GM12891 (cell line): ENCODE measurements around the gene PHACTR3.

Experiments used
- DNase-seq: peaks from one replicate; pipeline ENCODE4 v3.0.0; 2011; ENCODE audit warnings: low spot score; ENCODE audit not compliant: insufficient read length
- FAIRE-seq: peaks from 2 replicates; lab custom pipeline; 2011; peaks lifted over from hg19 to GRCh38; lab: Jason Lieb, UNC
- PAX5 ChIP-seq: IDR thresholded peaks from 2 replicates; pipeline ENCODE4 v1.6.1; 2011; ENCODE audit warnings: low read length, moderate library complexity, mild to moderate bottlenecking; ENCODE audit not compliant: insufficient read depth, severe bottlenecking
- POLR2A ChIP-seq: IDR thresholded peaks from 2 replicates; pipeline ENCODE4 v1.6.1; 2011; ENCODE audit warnings: low read depth, low read length, control low read depth
- POLR2AphosphoS5 ChIP-seq: IDR thresholded peaks from 2 replicates; pipeline ENCODE4 v1.6.1; 2011; ENCODE audit warnings: low read depth, low read length, control low read depth
- POU2F2 ChIP-seq: IDR thresholded peaks from 2 replicates; pipeline ENCODE4 v1.6.1; 2011; ENCODE audit warnings: low read depth, mild to moderate bottlenecking, control low read depth, low read length, moderate library complexity
- SPI1 ChIP-seq: IDR thresholded peaks from 2 replicates; pipeline ENCODE4 v1.6.1; 2011; ENCODE audit warnings: low read depth, low read length, control low read depth
- TAF1 ChIP-seq: IDR thresholded peaks from 2 replicates; pipeline ENCODE4 v1.6.1; 2011; ENCODE audit warnings: low read depth, low read length, control low read depth

Gene PHACTR3

DNA sequence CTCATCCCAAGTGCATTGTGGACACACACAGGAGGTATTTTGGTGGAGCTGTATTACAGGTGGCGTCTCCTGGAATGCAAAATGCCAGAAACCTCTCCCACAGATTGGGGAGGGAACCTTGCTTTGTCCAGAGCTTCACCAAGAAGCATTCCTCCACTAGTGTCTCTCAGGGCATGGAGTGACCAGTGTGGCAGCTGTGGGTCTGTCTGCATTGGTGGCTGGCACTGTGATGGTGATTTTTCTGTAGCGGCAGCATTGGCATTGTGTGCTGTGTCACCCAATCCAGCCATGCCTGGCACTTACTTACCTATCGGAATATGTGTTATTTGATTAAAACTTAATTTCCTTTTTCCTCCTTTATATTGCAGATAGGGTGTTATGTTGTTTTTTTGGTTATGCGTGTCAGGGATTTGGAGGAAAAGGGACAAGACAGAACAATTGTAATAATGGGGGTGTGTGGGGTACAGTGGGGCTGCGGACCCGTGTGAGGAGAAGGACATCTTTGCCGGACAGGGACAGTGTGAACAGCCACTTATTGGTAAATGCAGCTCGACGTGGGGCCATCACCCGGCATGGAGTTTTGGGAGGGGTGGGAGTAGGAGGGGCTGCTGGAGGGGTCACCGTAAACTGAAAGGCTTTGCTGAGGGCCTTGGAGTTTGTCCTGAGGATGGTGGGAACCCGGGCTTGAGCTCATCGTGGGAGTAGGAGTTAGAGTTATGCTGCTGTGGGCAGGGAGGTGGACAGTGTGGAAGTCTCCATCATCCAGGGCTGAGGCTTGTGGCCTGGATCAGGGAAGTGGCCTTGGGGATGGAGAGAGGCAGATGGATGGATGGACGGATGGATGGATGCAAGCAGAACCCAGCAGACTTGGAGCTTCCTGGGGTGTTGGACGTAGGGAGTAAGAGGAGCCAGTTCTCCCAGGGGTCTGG is 224.0 kb downstream of the PHACTR3 start:
- FAIRE-seq (no peak), DNase-seq (no peak)
- TF ChIP-seq TAF1 (no peak), PAX5 (no peak), SPI1 (no peak), POLR2A (no peak), POU2F2 (no peak), POLR2AphosphoS5 (no peak)

DNA sequence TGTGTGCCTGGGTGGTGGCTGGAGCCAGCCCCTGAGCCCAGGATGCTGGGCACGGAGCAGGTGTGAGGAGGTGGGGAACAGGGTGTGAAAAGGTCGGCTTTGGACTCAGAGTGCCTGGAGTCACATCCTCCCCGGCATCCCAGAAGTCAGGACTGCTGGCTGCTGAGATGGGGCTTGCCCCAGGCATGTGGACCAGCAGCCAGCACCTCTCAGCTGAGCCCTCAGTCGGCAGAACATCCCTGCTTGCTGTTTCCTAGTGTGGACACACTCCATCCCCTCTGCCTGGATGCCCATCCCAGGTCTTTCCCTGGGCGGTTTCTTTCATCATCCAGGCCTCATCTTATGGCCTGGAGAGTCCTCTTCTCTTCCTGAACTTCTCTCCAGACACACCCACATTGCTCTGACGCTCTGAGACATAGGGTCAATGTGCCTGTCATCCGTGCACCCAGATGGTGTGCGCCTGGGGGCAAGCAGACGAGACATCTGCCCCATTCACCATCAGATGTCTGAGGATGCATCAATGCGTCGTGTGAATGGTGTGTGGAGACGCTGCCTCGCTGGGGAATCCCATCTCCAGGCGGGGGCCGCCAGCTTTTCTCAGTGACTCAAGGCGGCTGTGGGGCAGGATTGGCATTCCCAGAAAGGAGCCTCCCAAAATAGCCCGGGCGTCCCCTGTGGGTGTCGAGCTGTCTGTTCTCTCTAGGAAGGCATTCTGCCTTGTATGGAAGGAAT is 224.9 kb downstream of the PHACTR3 start:
- no peak for TF ChIP-seq POU2F2
- no peak for TF ChIP-seq POLR2A
- TF ChIP-seq TAF1 = no peak
- TF ChIP-seq SPI1 = no peak
- DNase-seq (no peak), FAIRE-seq (no peak)

DNA sequence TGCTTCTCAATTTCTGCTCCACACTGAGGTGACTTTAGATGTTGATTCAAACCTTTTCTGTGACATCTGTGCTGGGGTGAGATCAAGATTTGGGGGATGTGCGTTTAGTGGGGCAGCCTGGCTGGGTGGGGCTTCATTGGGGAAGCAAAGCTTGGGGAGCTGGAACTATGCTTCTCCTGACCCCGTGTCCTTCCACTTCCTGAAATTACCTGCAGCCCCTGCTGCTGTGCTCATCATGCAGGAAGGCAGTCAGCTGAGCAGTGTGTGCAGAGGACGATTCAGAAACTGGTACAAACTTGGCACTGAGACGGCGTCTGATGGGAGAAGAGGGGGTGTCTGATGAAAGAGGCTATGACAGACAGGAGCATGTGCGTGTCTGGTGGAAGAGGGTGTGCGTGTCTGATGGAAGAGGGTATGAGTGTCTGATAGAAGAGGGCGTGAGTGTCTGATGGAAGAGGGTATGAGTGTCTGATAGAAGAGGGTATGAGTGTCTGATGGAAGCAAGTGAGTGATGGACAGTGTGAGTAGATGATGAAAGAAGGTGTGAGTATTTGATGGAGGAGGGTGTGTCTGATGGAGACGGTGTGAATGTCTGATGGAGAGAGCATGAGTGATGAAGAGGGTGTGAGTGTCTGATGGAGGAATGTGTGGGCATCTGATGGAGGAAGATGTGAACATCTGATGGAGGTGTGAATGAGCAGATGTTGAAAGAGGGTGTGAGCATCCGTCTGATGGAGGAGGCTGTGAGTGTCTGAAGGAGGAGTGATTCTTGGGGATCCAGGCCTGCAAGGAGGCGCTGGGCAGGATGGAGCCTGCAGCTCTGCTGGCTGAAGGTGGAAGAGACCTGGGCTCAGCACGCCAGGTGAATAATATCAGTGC is 225.7 kb downstream of the PHACTR3 start:
- FAIRE-seq = no peak
- no peak for TF ChIP-seq POLR2AphosphoS5
- TF ChIP-seq SPI1 = 0 out of 2 replicates have a peak, but pooled peaks have one; percentile 15
- no peak for TF ChIP-seq POU2F2
- no peak for TF ChIP-seq PAX5
- TF ChIP-seq TAF1 = no peak
- DNase-seq = no peak

DNA sequence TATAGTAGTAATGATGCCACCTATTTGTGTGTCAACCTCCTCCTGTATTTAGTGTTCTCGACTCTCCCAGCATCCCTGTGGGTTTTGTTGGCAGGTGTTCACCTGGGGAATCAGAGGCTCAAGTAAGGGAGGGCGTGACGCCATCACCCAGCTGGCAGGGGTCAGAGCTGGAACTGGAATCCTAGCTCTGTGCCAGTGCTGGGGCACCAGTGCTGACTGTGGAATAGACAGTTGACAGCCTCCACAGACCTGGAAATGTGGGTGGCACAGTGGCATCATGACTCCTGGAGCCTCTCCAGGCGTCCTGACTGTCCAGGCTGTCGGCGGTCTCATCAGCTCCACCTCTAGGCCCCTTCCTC is 226.3 kb downstream of the PHACTR3 start:
- no peak for DNase-seq
- TF ChIP-seq POLR2A = no peak
- no peak for TF ChIP-seq SPI1
- TF ChIP-seq PAX5 = no peak
- TF ChIP-seq TAF1 = no peak
- TF ChIP-seq POLR2AphosphoS5 = no peak
- no peak for TF ChIP-seq POU2F2
- no peak for FAIRE-seq

DNA sequence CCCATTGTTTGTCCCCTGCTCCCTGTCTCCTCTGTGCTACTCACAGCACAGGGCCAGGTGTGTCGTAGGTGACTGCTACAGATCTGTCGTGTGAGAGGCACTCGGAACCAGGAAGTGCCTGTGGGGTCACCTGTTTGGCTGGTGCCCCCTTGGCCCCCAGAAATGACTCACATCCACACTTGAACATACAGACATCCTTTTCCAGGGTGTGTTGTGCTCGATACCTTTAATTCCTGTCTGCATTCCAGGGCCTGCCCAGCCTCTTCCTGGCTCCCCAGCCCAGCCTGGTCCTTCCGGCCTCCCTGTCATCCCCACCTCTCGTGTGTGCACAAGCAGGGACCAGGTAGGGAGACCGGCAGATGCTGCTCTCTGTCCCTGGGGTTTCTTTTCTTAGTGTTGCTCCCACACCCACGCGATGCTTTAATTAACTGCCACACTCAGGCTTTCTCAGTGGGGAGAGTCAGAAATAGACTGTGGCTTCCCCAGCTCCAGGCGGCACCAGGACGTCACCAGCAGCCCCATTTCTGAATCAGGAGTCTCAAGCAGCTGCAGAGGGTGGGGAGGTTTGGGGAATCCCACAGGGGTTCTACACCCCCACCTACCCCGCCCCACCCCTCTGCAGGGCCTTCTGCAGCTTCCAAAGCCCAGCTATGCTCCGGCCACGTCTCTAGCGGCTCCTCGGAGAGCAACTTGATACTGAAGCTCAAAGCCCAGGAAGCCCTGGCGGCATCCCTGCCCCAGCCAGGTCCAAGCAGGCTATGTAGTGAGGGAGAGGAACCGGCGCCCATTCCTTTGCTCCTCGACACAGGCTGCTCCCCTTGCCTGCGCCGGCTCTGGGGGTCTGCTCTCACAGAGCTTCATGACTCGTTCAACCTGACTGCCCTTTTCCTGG is 226.9 kb downstream of the PHACTR3 start:
- FAIRE-seq (no peak), DNase-seq (no peak)
- TF ChIP-seq SPI1 (0 out of 2 replicates have a peak, but pooled peaks have one; percentile 1), PAX5 (no peak)

DNA sequence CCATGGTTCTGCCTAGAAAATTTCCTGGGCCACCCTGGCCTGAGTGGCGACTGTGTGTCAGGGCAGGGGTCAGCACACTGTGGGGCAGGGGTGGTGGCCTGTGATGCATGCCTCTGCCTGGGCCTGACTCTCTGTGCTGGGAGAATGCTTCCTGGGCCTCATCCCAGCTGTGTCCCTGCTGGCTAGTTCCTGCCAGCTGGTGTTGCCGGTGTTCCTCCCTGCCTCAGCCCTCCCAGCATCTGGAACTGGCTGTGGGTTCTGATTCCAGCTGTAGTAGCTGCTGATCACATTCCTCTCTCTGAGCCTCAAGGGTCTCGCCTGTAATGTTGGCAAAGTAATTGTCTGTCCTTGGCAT is 227.6 kb downstream of the PHACTR3 start:
- FAIRE-seq (no peak), DNase-seq (no peak)
- TF ChIP-seq PAX5 = no peak
- TF ChIP-seq POLR2A = no peak
- TF ChIP-seq TAF1 = no peak
- TF ChIP-seq POLR2AphosphoS5 = no peak
- TF ChIP-seq SPI1 = no peak
- TF ChIP-seq POU2F2 = no peak

DNA sequence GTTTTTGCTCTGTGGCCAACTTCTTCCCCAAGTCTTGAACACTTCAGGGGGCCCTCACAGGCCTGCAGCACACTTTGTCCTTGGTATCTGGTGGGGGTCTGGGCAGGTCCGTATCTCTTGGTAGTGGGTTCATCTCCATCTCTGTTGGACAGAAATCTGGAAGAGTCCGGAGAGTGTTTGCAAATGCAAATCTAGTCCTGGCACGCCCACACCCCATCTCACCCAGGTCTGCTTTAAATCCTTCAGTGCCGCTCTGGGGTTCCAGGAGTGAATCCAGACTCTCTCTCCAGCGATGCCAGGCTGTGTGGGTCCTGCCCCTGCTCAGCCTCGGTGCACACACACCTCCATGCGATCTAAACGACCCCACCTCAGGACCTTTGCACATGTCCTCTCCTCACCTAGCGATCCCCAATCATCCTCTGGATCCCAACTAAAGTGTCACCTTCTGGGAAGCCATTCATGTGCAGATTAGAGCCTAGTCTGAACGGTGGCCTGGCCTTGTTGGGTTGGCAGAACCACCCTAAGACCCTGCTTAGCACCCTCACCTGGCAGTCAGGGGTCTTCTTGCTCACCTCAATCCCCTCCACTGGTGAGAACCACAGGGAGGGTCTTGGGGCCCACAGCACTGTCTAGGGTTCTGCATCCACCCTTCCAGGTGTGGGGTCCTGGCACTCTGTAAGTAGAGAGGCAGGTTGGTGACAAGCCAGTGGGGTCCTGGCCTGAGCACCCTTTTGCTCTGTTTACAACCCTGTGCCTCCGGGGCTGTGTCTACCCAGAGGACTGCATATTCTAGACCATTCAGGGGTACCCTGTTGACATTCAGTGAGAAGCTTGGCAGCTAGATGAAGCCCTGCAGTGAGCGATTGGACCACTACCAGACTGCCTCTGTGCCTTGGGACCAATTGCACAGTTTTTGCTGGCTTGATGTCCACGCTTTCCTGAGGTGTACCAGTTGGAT is 228.3 kb downstream of the PHACTR3 start:
- TF ChIP-seq POLR2AphosphoS5 = no peak
- TF ChIP-seq TAF1 = no peak
- no peak for TF ChIP-seq POLR2A
- TF ChIP-seq PAX5 = no peak
- no peak for TF ChIP-seq POU2F2
- no peak for TF ChIP-seq SPI1
- FAIRE-seq (no peak), DNase-seq (no peak)

DNA sequence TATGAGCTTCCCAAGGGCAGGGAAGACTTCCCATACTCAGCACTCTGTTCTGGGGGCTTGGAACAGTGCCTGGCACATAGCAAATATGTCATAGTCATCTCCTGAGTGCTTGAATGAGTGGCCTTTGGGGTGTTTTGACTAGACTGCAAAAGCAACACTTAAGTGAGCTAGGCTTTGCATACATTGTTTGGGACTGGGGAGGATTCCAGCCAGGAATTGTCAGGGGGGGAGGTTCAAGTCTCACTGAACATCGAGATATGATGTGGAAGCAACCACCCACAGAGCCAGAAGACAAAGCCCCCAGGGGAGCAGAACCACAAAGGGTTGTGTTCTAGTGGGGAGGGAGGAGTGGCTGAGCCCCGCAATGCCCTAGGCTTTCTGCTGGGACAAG is 230.7 kb downstream of the PHACTR3 start:
- no peak for FAIRE-seq
- TF ChIP-seq POLR2AphosphoS5 (no peak), POU2F2 (no peak), SPI1 (no peak), PAX5 (no peak), TAF1 (no peak), POLR2A (no peak)
- no peak for DNase-seq
